A172 (cell line): ENCODE data around the gene DOK4. TPM values are rescaled to one million over a fixed set of nuclear protein-coding genes. Genes with fewer than 3 reads are reported as not detected.

ENCODE experiments used
- DNase-seq: peaks from one replicate; pipeline ENCODE4 v3.0.0-alpha.2; 2015; ENCODE audit warnings: low spot score
- total RNA-seq: library from RNA; depleted of rRNA; stranded (reverse); fragments of >200 nt; shearing (Covaris generic); gene quantifications from 2 replicates; pipeline ENCODE4 v1.2.3, GENCODE V29; 2014

Gene DOK4
- total RNA-seq, 1 experiment from 2014 or later: 78.6 TPM

- DNase-seq: peak; percentile 53
Observed at GRCh38 chr16:57519796-57520360, 33.6 kb upstream of the DOK4 start.

DNA sequence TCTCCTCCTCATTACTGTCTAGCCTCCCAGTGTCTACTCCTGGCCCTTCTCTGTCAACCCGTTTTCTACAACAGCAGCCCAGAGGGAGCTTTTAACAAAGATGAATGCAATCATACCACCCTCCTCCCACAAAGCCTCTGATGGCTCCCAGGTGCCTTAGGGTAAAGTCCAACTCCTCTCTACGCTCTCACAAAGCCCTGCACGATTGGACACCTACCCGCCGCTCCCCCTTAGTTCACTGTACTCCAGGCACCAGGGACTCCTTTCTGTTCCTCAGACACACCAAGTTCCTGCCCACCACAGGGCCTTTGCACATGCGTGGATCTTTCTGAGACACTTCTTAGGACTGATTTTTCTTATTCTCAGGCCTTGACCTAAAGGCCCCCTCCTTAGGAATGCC, 32.6 kb upstream of the DOK4 start:
- no peak for DNase-seq

DNA sequence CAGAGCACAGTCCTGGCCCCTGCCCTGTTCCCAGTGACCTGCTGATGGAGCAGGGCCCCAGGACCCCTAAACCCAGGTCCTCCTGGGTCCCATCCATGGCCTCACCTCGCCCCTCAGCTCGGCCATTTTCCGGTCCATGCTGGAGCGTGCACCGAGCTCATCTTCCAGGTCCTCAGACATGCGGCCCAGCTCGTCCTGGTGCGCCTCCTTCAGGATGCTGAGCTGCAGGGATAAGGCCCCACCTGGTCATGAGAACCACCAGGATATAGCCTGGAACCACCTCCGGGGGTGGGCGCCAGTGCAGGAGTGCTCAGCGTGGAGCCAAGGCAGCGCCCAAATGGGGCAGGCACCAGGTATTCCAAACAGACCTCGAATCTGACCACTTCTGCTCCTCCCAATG, 32.2 kb upstream of the DOK4 start:
- no peak for DNase-seq

GRCh38 chr16:57517397-57518367, 31.4 kb upstream of the DOK4 start:
- DNase-seq: no peak

GRCh38 chr16:57516773-57517172, 30.5 kb upstream of the DOK4 start:
- DNase-seq: no peak

DNA sequence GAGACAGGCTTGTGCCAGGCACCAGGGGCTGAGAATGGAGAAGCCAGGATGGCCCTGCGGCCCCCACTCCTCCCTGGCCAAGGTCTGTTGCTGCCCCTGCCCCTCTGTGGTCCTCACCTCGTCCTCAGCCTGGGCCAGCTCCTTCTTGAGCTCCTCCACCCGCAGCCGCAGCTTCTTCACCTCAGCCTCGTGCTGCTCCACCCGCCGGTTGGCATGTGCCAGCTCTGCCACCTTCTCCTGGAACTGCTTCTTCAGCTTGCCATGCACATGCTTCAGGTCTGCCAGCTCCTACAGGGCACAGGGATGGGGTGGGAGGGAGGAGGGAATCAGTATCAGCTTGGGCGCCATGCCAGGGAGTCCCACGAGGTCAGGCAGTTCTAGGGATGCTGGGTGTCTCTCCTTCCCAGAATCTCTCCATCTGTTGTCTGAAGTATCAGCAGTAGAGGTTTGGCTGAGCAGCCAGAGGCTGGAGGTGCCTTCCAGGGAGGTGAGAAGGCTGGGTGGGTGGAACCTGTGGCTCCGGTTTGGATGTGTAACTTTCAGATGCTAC, 30.0 kb upstream of the DOK4 start:
- no peak for DNase-seq

DNA sequence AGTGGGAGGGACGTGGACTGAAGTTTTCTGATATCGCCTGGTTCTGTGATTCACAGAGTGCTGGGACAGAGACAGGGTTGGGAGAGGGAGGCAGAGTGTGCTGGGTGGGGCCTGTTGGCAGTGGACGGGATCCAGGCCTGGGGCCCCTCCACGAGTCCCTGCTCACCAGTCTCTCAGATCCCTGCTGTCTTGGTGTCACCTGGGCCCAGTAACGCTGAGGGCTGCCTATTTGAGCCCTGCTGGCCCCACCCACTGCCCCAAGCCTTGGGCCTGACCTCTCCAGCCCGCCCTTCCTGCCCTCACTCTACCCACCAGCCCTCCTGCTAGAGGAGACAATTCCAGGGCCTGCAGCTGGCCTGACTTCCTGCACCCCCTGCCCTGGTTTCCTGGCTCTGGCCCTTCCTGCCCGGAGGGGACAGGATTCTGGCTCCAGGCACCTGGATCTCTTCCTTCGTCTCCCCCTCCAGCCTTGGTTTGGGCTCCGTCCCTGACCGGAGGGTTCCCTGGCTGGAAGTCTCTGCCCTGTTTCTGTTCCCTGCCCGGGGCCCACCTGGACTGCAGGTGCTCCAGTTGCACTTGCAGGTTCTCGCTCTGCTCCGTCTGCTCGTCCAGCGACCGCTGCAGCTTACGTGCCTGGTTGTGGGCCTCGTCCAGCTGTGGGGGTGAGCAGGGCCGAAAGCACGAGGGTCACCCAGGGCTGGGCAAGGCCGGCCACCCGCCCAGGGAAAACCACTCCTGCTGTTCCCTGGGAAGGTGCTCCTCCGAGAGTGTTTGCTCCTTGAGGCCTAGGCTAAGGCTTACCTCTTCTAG, 28.7 kb upstream of the DOK4 start:
- DNase-seq: no peak

- DNase-seq: no peak
Observed at GRCh38 chr16:57514371-57514770, 28.1 kb upstream of the DOK4 start.

GRCh38 chr16:57513371-57514102, 27.2 kb upstream of the DOK4 start:
- no peak for DNase-seq

- DNase-seq: no peak
Observed at GRCh38 chr16:57512296-57513001, 26.2 kb upstream of the DOK4 start.

DNA sequence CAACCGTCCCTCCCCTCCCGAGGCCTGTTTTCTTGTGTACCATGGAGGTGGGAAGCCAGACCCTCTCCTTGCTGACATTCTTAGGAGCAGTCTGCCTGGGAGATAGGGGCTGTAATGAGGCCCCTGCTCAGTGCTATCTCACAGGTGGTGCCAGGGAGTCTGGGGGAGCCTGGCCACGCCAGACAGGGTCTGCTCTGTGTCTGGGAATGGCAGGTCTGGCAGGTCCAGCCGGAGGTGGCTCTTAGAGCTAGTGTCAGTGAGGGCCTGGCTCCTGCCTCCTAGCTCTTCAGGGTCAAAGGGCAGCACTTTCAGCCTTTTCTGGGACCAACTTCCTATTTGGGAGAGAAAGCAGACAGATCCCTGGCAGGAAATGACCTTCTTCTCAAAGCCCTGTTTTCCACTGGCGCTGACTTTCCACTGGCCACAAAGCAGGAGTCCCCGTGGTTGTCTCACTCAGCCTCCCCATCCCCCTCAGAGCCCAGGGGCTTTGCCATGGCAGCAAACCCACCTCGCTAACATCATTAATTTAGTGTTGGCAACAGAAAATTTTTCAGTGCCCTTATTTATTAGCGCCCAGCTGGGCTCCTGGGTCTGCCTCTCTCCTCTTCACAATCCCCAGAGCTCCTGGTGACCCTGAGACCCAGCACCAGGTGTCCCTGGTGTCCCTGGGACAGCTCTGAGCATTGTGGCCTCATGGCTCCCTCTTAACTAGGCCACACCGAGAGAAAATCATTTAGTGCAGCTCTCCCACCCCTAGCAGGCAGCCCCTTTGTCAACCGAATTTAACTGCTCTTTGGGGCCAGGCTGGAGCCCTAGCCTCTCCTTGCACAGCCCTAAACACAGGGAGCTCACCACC, 24.0 kb upstream of the DOK4 start:
- DNase-seq: no peak

GRCh38 chr16:57509231-57509923, 23.1 kb upstream of the DOK4 start:
- DNase-seq: no peak

GRCh38 chr16:57508035-57508425, 21.7 kb upstream of the DOK4 start:
- no peak for DNase-seq

- no peak for DNase-seq
Observed at GRCh38 chr16:57507136-57508034, 21.1 kb upstream of the DOK4 start.

DNA sequence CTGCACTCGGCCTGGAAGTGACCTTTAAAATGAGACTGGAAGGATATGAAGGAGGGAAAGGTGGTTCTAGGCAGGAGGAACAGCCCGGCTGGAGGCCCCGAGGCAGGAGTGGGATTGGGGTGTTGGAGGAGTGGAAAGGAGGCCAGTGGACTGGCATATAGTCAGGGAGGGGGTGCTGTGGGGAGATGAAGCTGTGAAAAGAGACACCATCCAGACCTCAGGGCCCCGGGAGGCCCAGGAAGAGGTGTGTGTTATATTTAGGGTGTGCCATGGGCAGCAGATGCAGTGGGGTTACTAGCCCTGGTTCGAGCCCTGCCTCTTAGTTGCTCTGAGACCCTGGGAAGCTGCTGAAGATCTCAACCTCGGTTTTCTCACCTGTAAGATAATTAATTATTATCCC, 18.9 kb upstream of the DOK4 start:
- DNase-seq: no peak

DNA sequence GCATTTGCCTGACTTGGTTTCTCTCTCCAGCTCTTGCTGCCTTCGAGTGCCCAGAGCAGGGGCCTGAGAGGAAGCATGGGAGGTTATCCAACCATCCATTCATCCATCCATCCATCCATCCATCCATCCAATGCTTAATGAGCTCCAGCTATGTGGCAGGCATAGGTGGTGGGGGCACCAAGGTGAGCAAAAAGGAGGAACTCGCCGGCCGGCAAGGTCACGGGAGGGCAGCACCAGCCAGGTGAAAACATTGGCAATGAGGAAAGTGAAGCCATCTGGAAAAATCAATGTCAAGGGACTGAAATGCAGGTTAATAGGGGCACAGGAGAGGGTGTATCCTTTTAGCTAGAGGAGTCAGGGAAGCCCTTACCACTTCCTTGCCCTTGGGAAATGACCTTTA, 18.2 kb upstream of the DOK4 start:
- DNase-seq: no peak

GRCh38 chr16:57504001-57504400, 17.7 kb upstream of the DOK4 start:
- no peak for DNase-seq

DNA sequence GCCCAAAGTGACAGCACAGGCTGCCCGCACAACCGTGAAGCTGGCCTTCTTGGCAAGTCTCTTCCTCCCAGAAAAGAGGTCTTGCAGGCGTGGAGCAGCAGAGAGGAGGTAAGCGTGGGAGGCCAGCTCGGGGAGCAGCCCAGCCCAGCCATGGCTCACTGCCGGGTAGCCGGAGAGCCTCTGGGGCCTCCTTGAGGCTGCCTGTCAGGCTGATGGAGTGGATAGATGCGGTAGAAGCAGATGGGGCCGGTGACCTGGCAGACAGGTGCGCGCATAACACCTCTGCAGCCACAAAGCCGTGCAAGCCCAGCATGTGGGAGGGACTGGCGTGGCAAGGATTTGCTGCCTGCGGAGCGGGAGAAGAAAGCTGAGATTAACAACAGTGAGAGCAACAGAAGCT, 17.1 kb upstream of the DOK4 start:
- DNase-seq: no peak
